ENCODE results near the gene STK38L. TPM values are rescaled to one million over a fixed set of nuclear protein-coding genes. Genes with fewer than 3 reads are reported as not detected.

Gene STK38L
- total and polyA plus RNA-seq, 5 donors from 2014 or later = 10.6 to 21.7 (median 14.4) TPM

DNA sequence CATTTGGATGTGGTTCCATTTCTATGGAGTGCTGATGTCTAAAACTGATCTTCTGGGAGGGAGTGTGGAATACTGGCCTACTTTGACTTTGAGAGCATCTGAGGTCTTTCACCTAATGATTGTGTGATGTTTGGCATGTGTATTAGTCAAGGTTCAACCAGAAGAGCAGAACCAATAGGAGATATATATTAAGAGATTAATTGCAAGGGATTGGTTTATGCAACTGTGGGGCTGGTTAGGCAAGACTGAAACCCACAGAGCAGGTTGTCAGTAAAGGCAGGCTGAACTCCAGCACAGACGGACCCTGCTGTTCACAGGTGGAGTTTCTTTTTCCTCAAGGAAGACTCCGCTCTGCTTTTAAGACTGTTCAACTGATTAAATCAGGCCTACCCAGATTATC, 100.2 kb downstream of the STK38L start:
- Histone ChIP-seq H3K9me3 (ENCODE audit: control insufficient read depth in 2 of 2, low read length in 2 of 2) (no peaks in the 10 kb centered on the region), H3K27ac (ENCODE audit: insufficient read depth, low read length, poor library complexity, severe bottlenecking) (no peak overlapping the region), H3K27me3 (ENCODE audit: control insufficient read depth, insufficient read depth, low read length) (no peaks in the 10 kb centered on the region), H3K4me3 (ENCODE audit: low read depth, low read length) (no peak overlapping the region), H3K36me3 (ENCODE audit: control insufficient read depth, insufficient read depth, low read length) (no peaks in the 10 kb centered on the region), H3K4me1 (ENCODE audit: control insufficient read depth, insufficient read depth, low read length, poor library complexity, severe bottlenecking) (no peaks in the 10 kb centered on the region)
- H3K27ac Mint-ChIP-seq = no peak overlapping the region
- ATAC-seq (ENCODE audit: low read depth in 2 of 2) = no peak
- H3K36me3 Mint-ChIP-seq = no peaks in the 10 kb centered on the region
- H3K4me1 Mint-ChIP-seq = no peaks in the 10 kb centered on the region
- peaks cover 0 to 4% (median 0%) of the 10 kb centered on the region in 7 donors for H3K9me3 Mint-ChIP-seq
- no peaks in the 10 kb centered on the region for H3K27me3 Mint-ChIP-seq
- no peak for DNase-seq
- H3K4me3 Mint-ChIP-seq = no peak overlapping the region

- Histone ChIP-seq H3K36me3 (ENCODE audit: control insufficient read depth, insufficient read depth, low read length) (no peaks in the 10 kb centered on the region), H3K4me1 (ENCODE audit: control insufficient read depth, insufficient read depth, low read length, poor library complexity, severe bottlenecking) (no peaks in the 10 kb centered on the region), H3K4me3 (ENCODE audit: low read depth, low read length) (no peak overlapping the region), H3K27me3 (ENCODE audit: control insufficient read depth, insufficient read depth, low read length) (no peaks in the 10 kb centered on the region), H3K9me3 (ENCODE audit: control insufficient read depth in 2 of 2, low read length in 2 of 2) (no peaks in the 10 kb centered on the region), H3K27ac (ENCODE audit: insufficient read depth, low read length, poor library complexity, severe bottlenecking) (no peak overlapping the region)
- H3K4me1 Mint-ChIP-seq = no peaks in the 10 kb centered on the region
- no peaks in the 10 kb centered on the region for H3K27me3 Mint-ChIP-seq
- DNase-seq (no peak), ATAC-seq (ENCODE audit: low read depth in 2 of 2) (no peak)
- peaks cover 0 to 4% (median 0%) of the 10 kb centered on the region in 7 donors for H3K9me3 Mint-ChIP-seq
- no peak overlapping the region for H3K27ac Mint-ChIP-seq
- H3K4me3 Mint-ChIP-seq = no peak overlapping the region
- H3K36me3 Mint-ChIP-seq = no peaks in the 10 kb centered on the region
Observed at GRCh38 chr12:27344760-27345159, 100.7 kb downstream of the STK38L start.

GRCh38 chr12:27345376-27345775, 101.3 kb downstream of the STK38L start:
- no peak overlapping the region for H3K4me3 ChIP-seq (ENCODE audit: low read depth, low read length)
- peaks cover 0 to 4% (median 0%) of the 10 kb centered on the region in 7 donors for H3K9me3 Mint-ChIP-seq
- DNase-seq (no peak), ATAC-seq (ENCODE audit: low read depth in 2 of 2) (no peak)
- H3K27me3 Mint-ChIP-seq = no peaks in the 10 kb centered on the region
- H3K27ac Mint-ChIP-seq = no peak overlapping the region
- no peaks in the 10 kb centered on the region for H3K36me3 Mint-ChIP-seq
- no peaks in the 10 kb centered on the region for H3K4me1 Mint-ChIP-seq
- H3K4me1 ChIP-seq (ENCODE audit: control insufficient read depth, insufficient read depth, low read length, poor library complexity, severe bottlenecking) = no peaks in the 10 kb centered on the region
- no peaks in the 10 kb centered on the region for H3K36me3 ChIP-seq (ENCODE audit: control insufficient read depth, insufficient read depth, low read length)
- no peak overlapping the region for H3K4me3 Mint-ChIP-seq
- H3K27me3 ChIP-seq (ENCODE audit: control insufficient read depth, insufficient read depth, low read length) = no peaks in the 10 kb centered on the region
- H3K27ac ChIP-seq (ENCODE audit: insufficient read depth, low read length, poor library complexity, severe bottlenecking) = no peak overlapping the region
- H3K9me3 ChIP-seq (ENCODE audit: control insufficient read depth in 2 of 2, low read length in 2 of 2) = no peaks in the 10 kb centered on the region

GRCh38 chr12:27347779-27348178, 103.7 kb downstream of the STK38L start:
- peaks cover 4% of the 10 kb centered on the region for H3K27me3 Mint-ChIP-seq
- H3K36me3 ChIP-seq (ENCODE audit: control insufficient read depth, insufficient read depth, low read length) = no peaks in the 10 kb centered on the region
- no peak for ATAC-seq (ENCODE audit: low read depth in 2 of 2)
- no peak overlapping the region for H3K27ac Mint-ChIP-seq
- no peak for DNase-seq
- H3K27me3 ChIP-seq (ENCODE audit: control insufficient read depth, insufficient read depth, low read length) = no peaks in the 10 kb centered on the region
- no peak overlapping the region for H3K4me3 ChIP-seq (ENCODE audit: low read depth, low read length)
- H3K4me1 ChIP-seq (ENCODE audit: control insufficient read depth, insufficient read depth, low read length, poor library complexity, severe bottlenecking) = no peaks in the 10 kb centered on the region
- H3K36me3 Mint-ChIP-seq = no peaks in the 10 kb centered on the region
- H3K4me3 Mint-ChIP-seq = no peak overlapping the region
- H3K4me1 Mint-ChIP-seq = no peaks in the 10 kb centered on the region
- no peak overlapping the region for H3K27ac ChIP-seq (ENCODE audit: insufficient read depth, low read length, poor library complexity, severe bottlenecking)
- H3K9me3 ChIP-seq (ENCODE audit: control insufficient read depth in 2 of 2, low read length in 2 of 2) = no peaks in the 10 kb centered on the region
- H3K9me3 Mint-ChIP-seq = peaks cover 0 to 4% (median 0%) of the 10 kb centered on the region in 7 donors

GRCh38 chr12:27351476-27351875, 107.4 kb downstream of the STK38L start:
- H3K27ac Mint-ChIP-seq = no peak overlapping the region
- H3K4me3 Mint-ChIP-seq = no peak overlapping the region
- no peaks in the 10 kb centered on the region for H3K9me3 Mint-ChIP-seq
- no peak overlapping the region for H3K27ac ChIP-seq (ENCODE audit: insufficient read depth, low read length, poor library complexity, severe bottlenecking)
- no peak for ATAC-seq (ENCODE audit: low read depth in 2 of 2)
- no peaks in the 10 kb centered on the region for H3K4me1 Mint-ChIP-seq
- DNase-seq = no peak
- no peaks in the 10 kb centered on the region for H3K9me3 ChIP-seq (ENCODE audit: control insufficient read depth in 2 of 2, low read length in 2 of 2)
- H3K27me3 Mint-ChIP-seq = peaks cover 17% of the 10 kb centered on the region
- H3K36me3 Mint-ChIP-seq = no peaks in the 10 kb centered on the region
- peaks cover 3% of the 10 kb centered on the region for H3K27me3 ChIP-seq (ENCODE audit: control insufficient read depth, insufficient read depth, low read length)
- no peak overlapping the region for H3K4me3 ChIP-seq (ENCODE audit: low read depth, low read length)
- no peaks in the 10 kb centered on the region for H3K36me3 ChIP-seq (ENCODE audit: control insufficient read depth, insufficient read depth, low read length)
- H3K4me1 ChIP-seq (ENCODE audit: control insufficient read depth, insufficient read depth, low read length, poor library complexity, severe bottlenecking) = no peaks in the 10 kb centered on the region

DNA sequence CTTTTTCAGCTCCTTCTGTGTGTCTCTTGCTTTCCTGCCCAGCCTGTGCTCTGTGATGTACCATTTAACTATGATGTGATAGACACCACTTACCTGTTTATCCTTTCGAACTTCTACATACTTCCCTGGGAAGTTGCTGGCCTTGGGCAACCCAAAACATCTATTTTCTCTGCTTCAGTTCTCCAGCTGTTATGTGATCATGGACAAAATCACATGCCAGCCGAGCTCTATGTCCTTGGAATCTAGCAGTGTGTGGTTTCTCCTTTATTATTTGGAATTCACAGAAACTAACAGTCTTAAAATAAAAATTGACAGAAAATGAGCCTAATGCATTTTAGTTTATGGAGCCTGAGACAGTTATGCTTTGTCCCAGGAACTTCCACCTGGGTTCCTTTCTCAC, 111.4 kb downstream of the STK38L start:
- no peaks in the 10 kb centered on the region for H3K4me1 Mint-ChIP-seq
- Histone ChIP-seq H3K4me3 (ENCODE audit: low read depth, low read length) (no peak overlapping the region), H3K4me1 (ENCODE audit: control insufficient read depth, insufficient read depth, low read length, poor library complexity, severe bottlenecking) (no peaks in the 10 kb centered on the region), H3K27me3 (ENCODE audit: control insufficient read depth, insufficient read depth, low read length) (peaks cover 6% of the 10 kb centered on the region), H3K36me3 (ENCODE audit: control insufficient read depth, insufficient read depth, low read length) (no peaks in the 10 kb centered on the region), H3K9me3 (ENCODE audit: control insufficient read depth in 2 of 2, low read length in 2 of 2) (no peaks in the 10 kb centered on the region), H3K27ac (ENCODE audit: insufficient read depth, low read length, poor library complexity, severe bottlenecking) (no peak overlapping the region)
- peaks cover 31% of the 10 kb centered on the region for H3K27me3 Mint-ChIP-seq
- no peak overlapping the region for H3K27ac Mint-ChIP-seq
- H3K36me3 Mint-ChIP-seq = no peaks in the 10 kb centered on the region
- H3K4me3 Mint-ChIP-seq = no peak overlapping the region
- no peak for ATAC-seq (ENCODE audit: low read depth in 2 of 2)
- H3K9me3 Mint-ChIP-seq = peaks cover 0 to 2% (median 0%) of the 10 kb centered on the region in 7 donors
- no peak for DNase-seq

DNA sequence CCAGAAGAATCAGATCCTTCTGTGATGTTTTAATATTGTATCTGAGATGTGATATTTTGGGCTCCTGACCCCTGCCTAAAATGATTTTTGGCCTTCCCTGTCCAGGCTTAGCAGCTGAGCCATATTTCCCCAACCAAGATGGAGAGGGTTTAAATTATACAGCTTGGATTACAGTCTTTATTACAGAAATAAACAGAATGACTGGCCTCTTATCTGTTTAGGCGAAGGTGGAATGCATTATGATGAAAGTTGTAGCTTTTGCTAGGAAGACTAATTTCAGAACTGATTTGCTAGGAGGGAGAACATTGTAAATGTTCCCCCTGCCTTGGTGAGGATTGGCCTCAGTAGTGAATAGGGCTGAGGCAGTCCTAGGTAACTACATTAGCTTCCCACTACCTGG, 111.9 kb downstream of the STK38L start:
- Mint-ChIP-seq H3K9me3 (peaks cover 0 to 2% (median 0%) of the 10 kb centered on the region in 7 donors), H3K4me1 (no peaks in the 10 kb centered on the region), H3K27me3 (peaks cover 31% of the 10 kb centered on the region), H3K27ac (no peak overlapping the region), H3K4me3 (no peak overlapping the region), H3K36me3 (no peaks in the 10 kb centered on the region)
- Histone ChIP-seq H3K27ac (ENCODE audit: insufficient read depth, low read length, poor library complexity, severe bottlenecking) (no peak overlapping the region), H3K27me3 (ENCODE audit: control insufficient read depth, insufficient read depth, low read length) (peaks cover 6% of the 10 kb centered on the region), H3K9me3 (ENCODE audit: control insufficient read depth in 2 of 2, low read length in 2 of 2) (no peaks in the 10 kb centered on the region), H3K36me3 (ENCODE audit: control insufficient read depth, insufficient read depth, low read length) (no peaks in the 10 kb centered on the region), H3K4me1 (ENCODE audit: control insufficient read depth, insufficient read depth, low read length, poor library complexity, severe bottlenecking) (no peaks in the 10 kb centered on the region), H3K4me3 (ENCODE audit: low read depth, low read length) (no peak overlapping the region)
- DNase-seq = no peak
- no peak for ATAC-seq (ENCODE audit: low read depth in 2 of 2)

- DNase-seq (no peak), ATAC-seq (ENCODE audit: low read depth in 2 of 2) (no peak)
- Histone ChIP-seq H3K9me3 (ENCODE audit: control insufficient read depth in 2 of 2, low read length in 2 of 2) (no peaks in the 10 kb centered on the region), H3K36me3 (ENCODE audit: control insufficient read depth, insufficient read depth, low read length) (no peaks in the 10 kb centered on the region), H3K27ac (ENCODE audit: insufficient read depth, low read length, poor library complexity, severe bottlenecking) (no peak overlapping the region), H3K4me1 (ENCODE audit: control insufficient read depth, insufficient read depth, low read length, poor library complexity, severe bottlenecking) (no peaks in the 10 kb centered on the region), H3K4me3 (ENCODE audit: low read depth, low read length) (no peak overlapping the region), H3K27me3 (ENCODE audit: control insufficient read depth, insufficient read depth, low read length) (peaks cover 9% of the 10 kb centered on the region)
- H3K36me3 Mint-ChIP-seq = no peaks in the 10 kb centered on the region
- H3K27me3 Mint-ChIP-seq = peaks cover 19% of the 10 kb centered on the region
- H3K4me1 Mint-ChIP-seq = no peaks in the 10 kb centered on the region
- H3K27ac Mint-ChIP-seq = no peak overlapping the region
- H3K9me3 Mint-ChIP-seq = peaks cover 0 to 4% (median 0%) of the 10 kb centered on the region in 7 donors
- H3K4me3 Mint-ChIP-seq = no peak overlapping the region
Observed at GRCh38 chr12:27359578-27360340, 115.7 kb downstream of the STK38L start.
